Stimulated activated CD4-positive, alpha-beta T cell treated with anti-CD3 and anti-CD28 coated beads, Interleukin-4, amount 100 ng/mL, for 24 hours (primary cell): ENCODE results near the gene KRTAP25-1.

Experiments
- DNase-seq: peaks from one replicate; pipeline ENCODE4 v3.0.0-alpha.2; 2020

The KRTAP25-1 gene

GRCh38 chr21:30289215-30289614, at the start of gene KRTAP25-1:
KRTAP25-1 (minus strand) TSS chr21:30289514; CDS start chr21:30289490, 24 bp downstream.
- DNase-seq: no peak

GRCh38 chr21:30338717-30339116, 49.4 kb upstream of the KRTAP25-1 start:
- no peak for DNase-seq

- DNase-seq: no peak
Measured at GRCh38 chr21:30337772-30338171, 48.5 kb upstream of the KRTAP25-1 start.

- DNase-seq: no peak
Measured at GRCh38 chr21:30337276-30337744, 48.0 kb upstream of the KRTAP25-1 start, which contains the start of gene KRTAP27-1. KRTAP27-1 (minus strand) TSS chr21:30337694; CDS start chr21:30337668, 26 bp downstream.

- DNase-seq: no peak
Measured at GRCh38 chr21:30336596-30336995, 47.3 kb upstream of the KRTAP25-1 start.

- DNase-seq: no peak
Measured at GRCh38 chr21:30333736-30334135, 44.4 kb upstream of the KRTAP25-1 start.

- no peak for DNase-seq
Measured at GRCh38 chr21:30332681-30333080, 43.4 kb upstream of the KRTAP25-1 start.

DNA sequence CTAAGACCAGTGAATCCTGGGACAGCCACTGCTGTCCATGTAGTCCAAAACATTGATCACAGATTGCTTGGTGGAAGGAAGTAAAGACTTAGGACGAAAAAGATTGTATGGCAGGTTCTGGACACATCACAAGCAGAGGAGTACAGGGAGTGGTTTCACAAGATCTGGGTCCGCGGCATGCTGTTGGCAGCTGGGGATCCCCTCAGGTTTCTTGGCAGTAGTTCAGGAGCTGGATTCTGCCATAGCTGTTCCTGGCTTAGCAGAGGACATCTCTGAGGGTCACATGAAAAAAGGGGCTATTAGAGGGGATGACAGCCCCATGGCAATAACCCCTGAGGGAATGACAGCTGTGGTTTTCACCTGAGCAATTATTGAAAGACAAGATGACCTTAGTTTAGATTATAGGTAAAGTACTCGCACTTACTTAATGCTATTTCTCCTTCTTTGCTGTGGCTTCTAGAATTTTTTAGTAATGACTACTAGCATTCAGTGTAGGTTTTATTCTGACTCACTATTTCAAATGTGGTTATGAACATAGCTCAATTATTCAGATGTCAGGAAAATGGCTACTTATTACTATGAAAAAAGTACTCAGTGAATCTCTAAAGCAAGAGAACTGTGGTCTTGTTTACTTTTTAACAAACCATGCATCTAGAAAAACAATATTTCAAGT, 40.0 kb upstream of the KRTAP25-1 start:
- DNase-seq: no peak

- no peak for DNase-seq
Measured at GRCh38 chr21:30326390-30326789, 37.1 kb upstream of the KRTAP25-1 start.

DNA sequence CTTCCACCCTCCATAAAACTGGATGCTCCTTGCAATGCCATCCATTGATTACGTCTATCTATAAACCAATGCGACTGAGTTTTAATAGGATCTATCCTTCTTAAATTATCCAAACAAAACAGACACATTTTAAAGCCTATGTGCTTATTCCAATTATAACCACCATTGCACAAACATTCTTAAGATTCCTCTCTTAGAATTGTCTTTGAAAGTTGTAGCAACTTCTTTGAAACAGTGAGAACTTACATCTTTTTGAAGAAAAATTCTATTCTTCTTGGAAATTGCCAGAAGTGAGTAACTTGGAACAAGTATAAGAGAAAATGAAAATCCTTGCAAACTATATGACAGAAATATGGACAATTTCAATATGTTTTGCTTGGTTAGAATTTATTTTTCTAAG, 30.9 kb upstream of the KRTAP25-1 start, which contains the start of gene KRTAP26-1:
TSS of gene KRTAP26-1 (minus strand) at position 101 of the 400 bp plus-strand sequence. CDS start 280 bp downstream, outside the sequence.
- no peak for DNase-seq

- no peak for DNase-seq
Measured at GRCh38 chr21:30315701-30316100, 26.4 kb upstream of the KRTAP25-1 start.

DNA sequence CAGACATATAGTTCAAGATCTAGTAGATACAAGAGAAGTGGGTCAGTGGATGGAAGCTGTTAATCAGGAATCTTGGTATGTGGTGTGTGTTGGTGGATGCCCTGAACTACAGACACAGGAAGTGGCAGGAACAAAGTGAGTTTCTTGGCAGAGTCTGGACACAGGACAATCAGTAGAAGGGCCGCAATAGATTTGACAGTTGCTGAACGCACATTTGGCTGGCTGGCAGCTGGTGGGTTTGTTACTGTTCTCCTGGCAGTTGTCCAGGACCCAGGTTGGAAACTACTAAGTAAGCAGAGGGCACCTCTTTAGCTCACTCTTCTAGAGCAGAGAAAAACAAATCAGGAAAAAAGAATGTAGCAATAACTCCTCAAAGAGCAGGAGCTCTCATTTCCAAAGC, 17.6 kb upstream of the KRTAP25-1 start:
- no peak for DNase-seq

GRCh38 chr21:30305136-30305535, 15.8 kb upstream of the KRTAP25-1 start:
- DNase-seq: no peak

DNA sequence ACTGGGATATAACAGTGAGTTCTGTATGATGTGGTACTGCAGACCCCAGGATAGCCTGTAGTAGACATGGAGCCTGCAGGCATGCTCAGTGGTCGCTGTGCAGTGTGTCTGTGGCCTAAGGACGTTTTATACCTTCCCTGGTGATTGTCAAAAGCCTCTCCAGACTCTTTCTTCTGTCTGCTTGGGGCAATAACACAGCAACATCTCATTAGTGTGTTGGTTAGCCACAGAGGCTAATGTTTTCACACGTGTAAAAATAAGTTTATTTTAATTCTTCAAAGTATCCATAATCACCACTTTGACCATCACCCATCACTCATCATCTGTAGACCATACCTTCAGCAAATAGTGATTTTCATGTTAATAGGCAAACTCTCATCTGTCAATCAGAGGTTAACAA, 6.5 kb downstream of the KRTAP25-1 start, which contains the start of gene KRTAP24-1:
TSS of gene KRTAP24-1 (minus strand) at position 101 of the 400 bp plus-strand sequence. CDS start at position 83, 18 bp downstream.
- DNase-seq: no peak

DNA sequence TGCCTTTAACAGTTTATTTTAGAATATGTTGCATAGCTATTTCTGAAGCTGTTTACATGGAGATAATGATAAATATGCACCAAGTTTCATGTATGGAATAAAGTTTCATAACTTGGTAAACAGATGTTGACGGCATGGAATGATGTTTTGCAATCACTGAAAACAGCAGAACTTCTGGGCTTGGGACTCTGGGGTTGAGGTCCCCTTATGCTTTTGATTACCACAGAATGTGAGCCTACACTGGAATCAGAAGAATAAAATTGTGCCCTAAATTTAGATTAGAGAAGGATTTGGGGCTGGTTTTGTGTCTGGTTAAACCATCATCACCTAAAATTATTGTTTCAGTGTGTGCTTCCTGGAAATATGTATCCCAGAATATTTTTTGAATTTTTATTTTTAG, 17.7 kb downstream of the KRTAP25-1 start:
- DNase-seq: no peak

GRCh38 chr21:30271156-30271555, 18.2 kb downstream of the KRTAP25-1 start:
- DNase-seq: no peak

DNA sequence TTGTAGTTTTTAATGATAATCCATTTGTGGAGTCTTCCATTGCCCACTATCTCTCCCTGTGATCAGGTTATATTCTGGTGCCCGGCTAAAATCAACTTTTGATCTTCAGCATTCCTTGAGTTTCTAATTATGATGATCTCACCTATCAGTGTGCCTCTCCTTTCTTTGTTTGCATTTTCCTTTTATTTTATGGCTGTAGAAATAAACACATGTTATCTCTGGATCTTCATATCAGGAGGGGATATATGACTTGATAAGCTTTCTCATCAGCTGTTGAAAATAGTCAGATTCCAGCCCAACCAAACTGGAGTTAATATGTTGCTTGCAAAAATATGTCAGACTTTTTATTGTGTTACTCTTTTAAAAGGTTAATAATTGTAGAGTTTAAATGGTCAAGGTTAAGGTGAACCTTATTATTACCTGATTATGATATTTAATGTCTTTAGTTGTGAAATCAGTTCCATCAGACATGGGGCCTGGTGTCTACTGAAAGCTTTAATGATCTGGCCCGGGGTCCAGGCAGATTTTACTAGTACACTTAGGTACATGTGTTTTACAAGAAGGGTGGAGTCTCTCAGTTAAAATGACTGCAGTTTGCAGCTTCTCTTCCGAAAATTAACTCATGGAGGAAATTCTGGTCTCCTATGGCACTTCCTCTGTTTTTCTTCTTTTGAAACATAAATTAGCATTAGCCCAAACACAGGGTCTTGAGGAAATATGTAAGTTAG, 19.3 kb downstream of the KRTAP25-1 start:
- DNase-seq: no peak

DNA sequence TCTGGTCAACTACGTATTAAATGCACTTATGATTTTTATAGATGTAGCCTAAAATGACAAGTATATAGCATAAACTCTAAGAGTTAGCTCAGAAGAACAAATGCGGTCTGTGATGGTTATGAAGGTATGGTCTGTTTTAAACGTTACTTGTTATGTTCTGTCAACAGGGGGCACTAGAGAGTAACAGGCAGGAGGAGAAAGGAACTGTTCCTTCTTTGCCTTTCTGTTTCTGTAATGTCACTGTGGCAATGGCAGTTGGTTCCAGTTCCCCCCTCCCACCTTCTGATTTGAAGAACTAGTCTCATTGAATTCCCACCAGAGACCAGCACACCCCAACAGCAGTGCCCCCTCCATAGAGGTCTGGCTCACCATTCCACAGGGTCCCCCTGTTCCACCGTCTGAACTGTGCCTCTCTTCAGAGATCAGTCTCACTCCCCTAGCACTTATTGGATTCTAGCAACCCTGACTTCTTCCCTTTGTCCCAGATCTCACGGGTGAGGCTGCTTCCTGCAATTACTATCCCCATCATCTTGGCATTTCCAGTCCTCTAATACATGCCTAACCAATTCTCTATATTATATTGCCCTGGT, 20.6 kb downstream of the KRTAP25-1 start:
- DNase-seq: no peak

DNA sequence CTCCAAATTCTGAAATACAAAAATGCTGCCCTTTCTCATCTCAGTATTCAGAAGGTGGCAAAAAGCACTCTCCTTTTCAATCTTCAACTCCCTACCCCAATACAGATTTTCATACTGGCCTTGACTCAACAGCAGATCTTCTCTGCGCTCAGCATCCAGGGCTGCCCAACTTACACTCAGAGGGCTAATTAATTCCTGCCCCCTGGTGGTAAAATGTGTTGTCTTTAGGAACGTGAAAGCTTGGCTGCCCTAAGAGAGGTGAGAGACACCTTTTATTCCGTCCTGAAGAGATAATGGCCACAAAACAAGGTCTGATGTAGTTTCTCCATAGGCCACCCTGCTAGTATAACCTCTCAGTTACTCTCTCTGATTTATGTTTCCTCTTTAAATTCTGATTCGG, 31.5 kb downstream of the KRTAP25-1 start:
- DNase-seq: no peak

DNA sequence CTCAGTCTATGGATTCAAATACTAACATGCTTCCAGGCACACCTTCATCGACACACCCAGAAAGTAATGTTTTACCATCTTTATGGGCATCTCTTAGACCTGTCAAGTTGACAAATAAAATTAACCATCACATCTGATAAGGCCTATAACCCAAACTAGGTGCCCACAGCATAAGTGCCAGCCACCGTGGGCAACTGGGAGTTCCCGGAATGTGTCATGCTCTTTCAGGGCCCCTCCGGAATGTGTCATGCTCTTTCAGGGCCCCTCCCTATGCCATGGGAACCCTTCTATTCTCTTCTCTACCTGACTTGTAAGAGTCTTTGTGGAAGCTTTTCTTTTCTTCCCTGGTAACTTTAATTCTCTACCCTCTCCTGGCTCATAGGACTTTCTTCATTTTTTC, 33.2 kb downstream of the KRTAP25-1 start:
- no peak for DNase-seq

DNA sequence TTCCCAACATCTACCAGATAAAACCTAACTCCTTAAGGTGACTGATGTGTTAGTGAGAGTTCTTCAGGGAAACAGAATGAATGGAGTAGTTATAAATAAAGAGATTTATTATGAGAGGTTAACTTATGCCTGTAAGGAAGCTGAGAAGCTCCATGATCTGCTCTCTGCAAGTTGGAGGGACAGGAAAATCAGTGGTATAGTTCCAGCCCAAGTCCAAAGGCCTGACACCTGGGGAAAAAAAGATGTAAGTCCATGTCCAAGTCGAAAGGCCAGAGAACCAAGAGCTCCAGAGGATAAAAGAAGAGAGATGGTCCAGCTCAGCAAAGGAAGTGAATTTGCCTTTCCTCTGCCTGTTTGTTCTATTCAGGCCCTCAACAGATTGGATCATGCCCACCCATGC, 33.6 kb downstream of the KRTAP25-1 start:
- DNase-seq: no peak

- DNase-seq: no peak
Measured at GRCh38 chr21:30251781-30252180, 37.5 kb downstream of the KRTAP25-1 start.

DNA sequence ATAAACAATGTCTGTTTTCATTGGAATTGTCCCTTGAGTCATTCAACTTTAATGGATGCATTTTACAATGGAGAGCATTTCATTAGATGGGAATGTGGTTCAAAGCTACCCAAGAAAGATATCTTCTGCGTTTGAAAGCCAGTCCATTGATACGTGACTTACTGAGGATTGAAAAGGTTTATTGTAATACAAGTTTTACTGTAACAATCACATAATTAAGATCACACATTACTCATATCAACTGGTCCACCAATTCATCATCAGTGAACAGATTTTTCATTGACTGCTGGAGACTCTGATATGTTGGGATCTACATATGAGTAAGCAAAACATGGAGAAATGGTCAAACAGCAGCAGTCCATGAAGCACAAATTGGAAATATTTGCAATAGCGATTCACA, 39.4 kb downstream of the KRTAP25-1 start:
- no peak for DNase-seq

- no peak for DNase-seq
Measured at GRCh38 chr21:30248844-30249243, 40.5 kb downstream of the KRTAP25-1 start.
